ENCODE measurements around the gene PIGH.

- TF ChIP-seq, protein P1, sequence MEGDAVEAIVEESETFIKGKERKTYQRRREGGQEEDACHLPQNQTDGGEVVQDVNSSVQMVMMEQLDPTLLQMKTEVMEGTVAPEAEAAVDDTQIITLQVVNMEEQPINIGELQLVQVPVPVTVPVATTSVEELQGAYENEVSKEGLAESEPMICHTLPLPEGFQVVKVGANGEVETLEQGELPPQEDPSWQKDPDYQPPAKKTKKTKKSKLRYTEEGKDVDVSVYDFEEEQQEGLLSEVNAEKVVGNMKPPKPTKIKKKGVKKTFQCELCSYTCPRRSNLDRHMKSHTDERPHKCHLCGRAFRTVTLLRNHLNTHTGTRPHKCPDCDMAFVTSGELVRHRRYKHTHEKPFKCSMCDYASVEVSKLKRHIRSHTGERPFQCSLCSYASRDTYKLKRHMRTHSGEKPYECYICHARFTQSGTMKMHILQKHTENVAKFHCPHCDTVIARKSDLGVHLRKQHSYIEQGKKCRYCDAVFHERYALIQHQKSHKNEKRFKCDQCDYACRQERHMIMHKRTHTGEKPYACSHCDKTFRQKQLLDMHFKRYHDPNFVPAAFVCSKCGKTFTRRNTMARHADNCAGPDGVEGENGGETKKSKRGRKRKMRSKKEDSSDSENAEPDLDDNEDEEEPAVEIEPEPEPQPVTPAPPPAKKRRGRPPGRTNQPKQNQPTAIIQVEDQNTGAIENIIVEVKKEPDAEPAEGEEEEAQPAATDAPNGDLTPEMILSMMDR (IDR thresholded peaks at IDR 0.05) = no peak
- TF ChIP-seq EP300 (IDR thresholded peaks at IDR 0.05) (no peak), POLR2AphosphoS5 (IDR thresholded peaks at IDR 0.05) (no peak)
These were observed 25.3 kb downstream of the PIGH start for GRCh38 chr14:67574806-67575205.
